GM21723 (cell line): ENCODE measurements around the gene EXOC4.
A peak's percentile ranks its signal among the peaks of the same experiment; 100 is the strongest.

Source experiments
- ATAC-seq: cut with Tn5 transposase; IDR thresholded peaks from one replicate; pipeline ENCODE4 v1.9.1; 2021; ENCODE audit warnings: mild to moderate bottlenecking, moderate library complexity; ENCODE audit not compliant: unreplicated experiment

Gene EXOC4

GRCh38 chr7:133741703-133742102 is 488.8 kb downstream of the EXOC4 start:
- no peak for ATAC-seq

GRCh38 chr7:133742709-133743538 is 490.0 kb downstream of the EXOC4 start:
- no peak for ATAC-seq

DNA sequence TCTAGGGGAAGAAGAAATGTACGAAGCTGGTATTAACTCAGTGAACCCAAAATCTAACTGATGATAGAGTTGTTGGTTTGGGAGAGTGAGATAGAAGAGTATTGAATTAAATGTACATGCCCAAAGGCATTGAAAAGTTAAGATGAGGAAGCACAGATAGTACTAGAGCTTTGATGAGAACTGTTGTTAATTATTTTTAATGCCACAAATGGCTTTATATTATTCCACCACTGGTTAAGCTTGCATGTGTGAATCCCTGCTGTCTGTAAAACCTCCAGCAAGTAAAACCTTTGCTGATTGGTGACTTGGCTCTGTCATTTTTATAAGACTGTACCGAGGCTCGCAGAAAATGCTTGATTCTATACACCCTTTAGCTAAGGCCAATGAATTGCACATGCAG is 491.6 kb downstream of the EXOC4 start:
- no peak for ATAC-seq

DNA sequence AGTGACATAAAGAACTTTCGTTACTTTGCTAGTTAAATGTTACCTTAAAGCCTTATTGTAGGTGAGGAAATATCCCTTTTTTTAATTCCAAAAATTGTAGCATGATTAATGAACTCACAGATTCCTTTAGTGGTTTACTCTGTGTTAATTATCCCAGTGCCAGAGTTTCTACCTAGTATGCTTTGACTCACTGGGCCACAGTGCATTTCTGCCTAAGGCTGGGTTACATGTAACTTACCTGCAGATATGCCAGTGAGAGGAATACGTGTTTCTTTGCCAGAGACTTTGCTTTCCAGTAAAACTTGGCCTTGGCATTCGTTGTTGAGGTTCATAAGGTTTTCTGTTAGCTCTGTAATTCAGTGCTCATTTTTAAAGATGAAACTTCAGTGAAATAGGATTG is 493.4 kb downstream of the EXOC4 start:
- no peak for ATAC-seq

DNA sequence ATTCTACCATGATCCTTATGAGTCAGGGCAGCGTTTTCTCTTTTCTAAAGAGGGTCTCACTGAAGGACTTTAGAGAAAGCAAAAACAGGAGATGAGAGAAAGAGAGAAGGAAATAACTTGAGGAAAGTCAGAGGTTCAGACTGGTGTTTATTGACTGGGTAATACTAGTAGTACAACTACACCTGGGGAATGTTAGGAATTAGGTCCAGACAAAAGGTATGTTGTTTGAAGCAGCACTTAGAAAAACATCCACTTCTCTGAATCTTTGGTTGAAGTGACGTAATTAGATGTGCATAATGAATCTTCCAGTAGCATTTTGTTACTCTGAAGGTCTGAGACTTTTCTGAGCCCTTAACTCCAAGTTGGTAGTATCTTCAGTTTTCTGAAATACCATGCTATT is 494.0 kb downstream of the EXOC4 start:
- ATAC-seq, result no peak

DNA sequence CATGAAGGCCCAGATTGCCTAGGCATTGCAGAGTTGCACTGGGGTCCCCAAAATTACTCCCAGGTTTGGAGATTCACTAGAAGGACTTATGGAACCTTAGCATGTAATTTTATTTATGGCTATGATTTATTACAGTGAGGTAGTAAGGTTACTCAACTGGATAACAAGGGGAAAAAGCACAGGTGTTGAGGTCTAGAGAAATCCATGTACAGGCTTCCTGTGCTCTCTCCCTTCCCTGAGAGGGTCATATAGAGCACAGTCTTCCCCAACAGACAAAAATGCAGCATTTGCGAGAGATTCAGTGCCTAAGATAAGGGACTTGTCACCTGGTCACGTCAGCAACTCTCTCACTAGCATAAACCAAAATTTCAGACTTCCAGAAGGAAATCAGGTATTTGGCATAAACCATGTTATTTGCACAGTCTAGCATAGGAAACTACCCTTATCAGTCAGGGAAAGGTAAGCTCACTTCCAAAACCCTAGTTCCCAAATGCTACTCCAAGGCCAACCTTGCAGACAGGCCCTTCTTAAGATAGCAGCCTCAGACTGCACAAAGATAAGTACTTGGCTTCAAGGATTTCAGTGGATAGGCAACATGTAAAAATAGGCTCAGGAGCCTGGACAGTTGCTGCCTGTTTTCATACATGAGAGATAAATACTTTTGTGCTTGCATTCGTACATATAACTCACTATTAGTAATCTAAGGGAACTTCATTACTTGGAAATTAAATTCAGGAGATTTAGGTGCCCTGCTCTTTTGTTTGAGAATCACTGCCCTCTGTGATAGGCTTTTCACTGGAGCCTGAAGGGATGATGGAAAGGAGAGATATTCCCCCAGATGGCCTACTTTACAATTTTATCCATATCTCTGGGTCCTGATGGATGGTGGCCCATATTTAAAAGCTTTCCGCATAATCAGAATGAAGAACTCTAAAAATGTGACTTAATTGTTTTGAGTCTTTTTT is 495.8 kb downstream of the EXOC4 start:
- no peak for ATAC-seq

GRCh38 chr7:133750287-133750686 is 497.4 kb downstream of the EXOC4 start:
- ATAC-seq, result no peak

DNA sequence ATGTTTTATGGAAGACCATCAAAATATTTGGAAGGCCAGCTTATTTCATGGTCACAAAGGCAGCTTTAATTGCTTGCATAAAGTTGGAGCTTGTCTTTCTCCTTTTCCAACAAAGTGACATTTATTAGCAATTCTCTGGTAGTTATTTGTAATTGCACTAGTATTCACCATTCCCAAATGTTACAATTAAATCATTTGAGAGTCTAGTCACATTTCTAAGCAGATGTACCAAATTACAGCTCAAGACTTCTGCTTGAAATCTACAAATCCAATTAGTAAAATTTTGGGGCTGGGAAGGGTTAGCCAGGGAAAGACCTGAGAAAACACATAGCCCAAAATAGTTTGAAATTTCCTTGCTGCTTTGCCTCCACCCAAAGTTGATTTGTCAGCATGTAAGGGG is 498.2 kb downstream of the EXOC4 start:
- ATAC-seq, result no peak

DNA sequence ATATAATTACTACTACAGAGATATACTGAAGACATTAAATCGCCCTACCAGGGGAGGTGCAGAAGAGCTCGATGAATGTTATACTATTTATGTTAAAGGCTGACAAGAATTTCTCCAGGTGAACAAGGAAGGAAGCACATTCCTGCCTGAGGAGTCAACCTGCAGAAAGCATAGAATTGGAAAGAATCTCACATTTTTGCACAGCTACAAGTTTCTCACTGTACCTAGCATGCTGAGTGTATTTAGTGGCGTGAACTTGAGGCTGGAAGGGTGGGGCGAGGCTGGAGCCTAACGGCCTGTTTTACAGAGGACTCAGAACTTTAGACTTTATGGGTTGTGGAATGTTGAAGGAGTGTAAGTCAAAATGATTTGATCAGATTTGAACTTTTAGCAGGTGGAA is 500.6 kb downstream of the EXOC4 start:
- no peak for ATAC-seq

DNA sequence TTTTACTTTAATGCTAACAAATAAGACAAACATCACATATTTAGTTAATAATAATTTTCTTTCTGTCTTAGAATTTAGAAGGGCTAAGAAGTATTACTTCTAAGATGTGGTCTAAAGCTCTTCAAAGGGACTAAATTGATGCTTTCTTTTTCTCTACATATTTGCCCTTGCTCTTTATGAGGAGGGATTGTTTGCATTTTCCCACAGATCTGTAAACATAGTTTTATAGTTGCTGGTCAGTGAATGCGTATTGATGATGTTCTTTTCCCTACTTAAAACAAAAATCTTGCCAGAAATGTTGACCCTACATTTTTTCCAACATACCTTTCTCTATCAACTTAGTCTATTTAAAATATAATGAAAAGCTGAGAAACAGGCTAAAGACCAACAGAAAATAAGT is 501.8 kb downstream of the EXOC4 start:
- no peak for ATAC-seq

DNA sequence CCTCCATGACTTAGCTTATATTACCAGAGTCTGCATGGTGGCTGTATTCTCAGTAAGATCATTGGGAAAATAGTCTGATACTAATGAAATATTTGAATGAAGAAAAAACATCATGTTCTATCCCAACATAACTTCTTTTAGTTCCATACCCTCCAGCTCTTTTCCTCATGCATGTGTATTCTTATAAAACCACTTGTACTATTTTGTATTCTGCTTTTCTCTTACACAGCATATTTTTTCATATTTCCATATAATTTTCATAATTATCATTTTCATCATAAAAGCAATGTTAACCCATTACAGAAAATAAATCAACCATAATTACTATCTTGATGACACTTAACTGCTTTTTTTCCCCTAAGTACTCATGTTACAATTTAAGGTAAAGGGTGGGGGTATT is 503.0 kb downstream of the EXOC4 start:
- ATAC-seq, result no peak

GRCh38 chr7:133761443-133761842 is 508.6 kb downstream of the EXOC4 start:
- ATAC-seq, result no peak

DNA sequence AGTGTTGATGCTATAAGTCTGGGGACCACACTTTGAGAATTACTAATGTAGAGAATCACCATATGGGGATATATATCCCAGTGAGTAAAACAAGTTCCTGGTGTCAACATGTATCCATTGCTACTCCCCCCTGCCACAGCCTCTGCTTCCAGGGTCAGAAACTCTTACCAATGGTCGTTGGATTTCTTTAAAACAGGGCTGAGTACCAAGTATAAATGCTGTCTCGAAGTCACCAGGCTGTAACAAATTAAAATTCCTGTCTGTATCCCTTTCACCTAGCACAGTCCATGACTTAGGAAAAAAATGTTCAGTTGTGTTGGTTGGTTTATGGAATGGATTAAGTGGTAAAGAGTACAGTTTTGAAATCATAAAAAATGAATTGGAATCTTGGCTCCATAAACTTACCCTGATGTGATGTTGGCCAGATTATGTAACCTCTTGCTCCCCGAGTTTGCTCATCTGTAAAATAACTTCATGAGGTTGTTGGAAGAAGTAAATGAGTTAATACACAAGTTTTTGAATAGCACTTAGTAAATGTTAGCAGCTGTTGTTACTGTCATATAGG is 510.3 kb downstream of the EXOC4 start:
- no peak for ATAC-seq

GRCh38 chr7:133769668-133770067 is 516.8 kb downstream of the EXOC4 start:
- ATAC-seq, result no peak

DNA sequence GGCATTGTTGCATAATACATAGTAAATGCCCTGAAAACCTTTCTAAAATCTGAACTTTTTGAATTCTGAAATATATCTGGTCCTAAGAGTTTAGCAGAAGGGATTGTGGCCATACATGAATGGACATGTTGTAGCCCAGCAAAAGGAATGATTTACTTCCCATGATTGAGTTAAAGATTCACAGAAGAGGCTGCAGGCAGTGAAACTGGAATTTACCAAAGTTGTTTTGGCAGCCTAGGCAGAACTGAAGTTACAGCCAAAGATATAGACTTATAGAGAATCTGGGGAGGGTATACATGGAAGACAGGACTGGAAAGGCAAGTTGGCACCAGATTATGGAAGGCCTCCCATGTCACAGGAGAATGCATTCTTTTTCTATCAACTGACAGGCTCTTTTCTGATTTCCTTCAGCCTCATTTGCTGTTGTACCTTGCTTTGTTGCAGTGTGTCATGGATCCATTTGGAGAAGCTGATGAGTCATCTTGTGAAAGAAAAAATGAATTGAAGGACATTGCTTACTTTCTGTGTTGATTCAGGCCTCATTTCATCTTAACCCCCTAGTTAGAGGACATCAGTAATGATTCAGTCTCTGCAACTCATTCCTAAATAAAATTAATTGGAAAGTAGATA is 518.1 kb downstream of the EXOC4 start:
- no peak for ATAC-seq

GRCh38 chr7:133771788-133772419 is 519.0 kb downstream of the EXOC4 start:
- ATAC-seq, result no peak

DNA sequence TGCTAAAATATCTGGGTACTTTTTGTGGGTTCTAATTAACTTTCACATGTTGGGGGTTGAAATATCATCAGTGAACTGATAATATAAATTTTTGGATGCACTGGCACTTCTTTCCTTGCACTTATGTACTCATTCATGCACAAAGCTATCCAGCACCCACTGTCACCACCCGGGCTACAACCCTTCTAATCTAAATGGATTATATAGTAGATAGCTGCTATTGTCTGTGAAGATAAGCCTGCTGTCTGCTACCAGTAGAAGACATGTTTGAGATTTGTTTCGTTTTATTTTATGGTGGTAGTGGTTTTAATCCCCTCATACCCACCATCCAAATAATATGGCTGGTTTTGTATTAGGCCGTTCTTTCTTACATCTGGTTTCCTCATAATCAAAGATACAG is 520.7 kb downstream of the EXOC4 start:
- no peak for ATAC-seq

DNA sequence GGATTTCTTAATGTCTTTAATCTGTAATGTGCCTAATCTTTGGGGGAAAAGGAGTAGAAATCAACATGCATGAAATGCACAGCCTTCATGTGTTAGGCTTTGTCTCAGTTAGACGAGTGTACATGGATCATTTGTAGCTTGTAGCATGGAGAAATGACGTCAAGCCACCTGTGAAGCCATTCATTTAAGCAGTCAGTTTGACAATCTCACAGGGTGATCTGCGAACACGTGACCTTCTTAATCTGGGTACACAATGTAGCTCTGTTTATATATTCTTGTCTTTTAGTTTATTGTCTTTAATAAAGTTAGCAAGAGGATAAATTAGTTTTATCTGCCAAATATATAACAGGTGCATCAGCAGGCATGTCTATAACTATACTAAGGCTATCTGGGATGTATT is 522.3 kb downstream of the EXOC4 start:
- no peak for ATAC-seq

GRCh38 chr7:133776266-133776665 is 523.4 kb downstream of the EXOC4 start:
- ATAC-seq, result no peak

GRCh38 chr7:133777701-133778100 is 524.8 kb downstream of the EXOC4 start:
- ATAC-seq, result no peak

DNA sequence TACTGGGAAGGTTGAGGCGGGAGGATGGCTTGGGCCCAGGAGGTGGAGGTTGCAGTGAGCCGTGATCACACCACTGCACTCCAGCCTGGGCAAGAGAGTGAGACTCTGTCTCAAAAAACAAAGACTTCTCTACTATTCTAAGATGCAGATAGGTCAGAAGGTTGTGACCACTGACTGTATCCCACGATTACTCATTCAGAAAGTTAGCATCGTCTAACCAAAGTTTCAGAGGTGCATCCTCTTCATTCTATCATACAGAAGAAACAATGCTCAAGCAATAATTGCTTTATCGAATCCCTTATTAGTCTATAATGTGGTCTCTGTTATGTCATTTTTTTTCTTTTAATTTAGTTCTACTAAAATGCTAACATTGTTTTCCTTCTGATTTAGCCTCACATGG is 525.6 kb downstream of the EXOC4 start:
- ATAC-seq, result peak; percentile 95
